Measurements from ENCODE around the gene RAPGEF1.

- TF ChIP-seq CTCF (conservative IDR thresholded peaks at IDR 0.05; ENCODE audit: low read length) = no peak
- TF ChIP-seq EZH2phosphoT487 (IDR thresholded peaks at IDR 0.05; ENCODE audit: borderline replicate concordance, low read depth, low read length) = no peak
Observed at GRCh38 chr9:131630205-131630831, 109.6 kb downstream of the RAPGEF1 start.
